HCT116 (cell line): Measurements from ENCODE around the gene GALNS. TPM values are rescaled to one million over a fixed set of nuclear protein-coding genes. Genes with fewer than 3 reads are reported as not detected.

Experiments used
- ATAC-seq: fragments of 200-7000 bp; cut with Tn5 transposase; 2 replicates; pipeline ENCODE4 v1.9.1; 2020; ENCODE audit warnings: mild to moderate bottlenecking, moderate library complexity
- BruUV-seq: library from RNA; stranded (reverse); fragments of 400-500 nt; replicated peaks from 2 replicates; lab custom pipeline; 2021; lab: Mats Ljungman, UMichigan
- CTCF ChIA-PET: fragments of 300-600 bp; sonication (Branson Sonifier 250); formaldehyde crosslinking; loops from one replicate; lab custom pipeline; 2021; ENCODE audit warnings: antibody characterized with exemption; lab: Charles Lee
- POLR2A ChIA-PET: fragments of 300-600, 350-600 bp; sonication (Branson Sonifier 250); formaldehyde crosslinking; loops from one replicate; lab custom pipeline; 2021; ENCODE audit warnings: antibody characterized with exemption; lab: Charles Lee
- RAD21 ChIA-PET, 2 experiments: fragments of 300-600 bp; sonication (Branson Sonifier 250); formaldehyde crosslinking; loops; one replicate each; lab custom pipeline; 2023; ENCODE audit warnings: low total read pairs in 2 of 2; ENCODE audit not compliant: uncharacterized antibody in 2 of 2, unreplicated experiment in 2 of 2, low non-redundant PET in 1 of 2; lab: Charles Lee
- DNase-seq: peaks from one replicate; pipeline ENCODE4 v3.0.0-alpha.2; 2010; ENCODE audit warnings: low read depth, low spot score
- H2AFZ ChIP-seq: fragments of 200-600 bp; shearing (Covaris generic), sonication (generic); 2 replicates; pipeline ENCODE4 v1.6.1; 2017; ENCODE audit warnings: low read depth, mixed run types, mixed read lengths, antibody characterized with exemption, low read length; ENCODE audit not compliant: poor library complexity, severe bottlenecking
- H3K27ac ChIP-seq: 2 replicates; pipeline ENCODE4 v1.5.1; 2012; ENCODE audit warnings: low read depth, low read length
- H3K27me3 ChIP-seq: fragments of 200-600 bp; sonication (generic); 2 replicates; pipeline ENCODE4 v1.6.1; 2016; ENCODE audit warnings: mixed run types, low read length, mixed read lengths; ENCODE audit not compliant: insufficient read depth
- H3K36me3 ChIP-seq, 2 experiments: fragments of 200-500 bp in 1 of 2; fragments of 200-600 bp in 1 of 2; sonication (Bioruptor generic) in 1 of 2; sonication (generic) in 1 of 2; 2 replicates each; pipeline versions ENCODE4 v1.5.1 to v1.6.1; 2014 to 2016; ENCODE audit warnings: low read length in 2 of 2, inconsistent platforms in 1 of 2, mixed read lengths in 1 of 2, mixed run types in 1 of 2; ENCODE audit not compliant: insufficient read depth in 2 of 2, control insufficient read depth in 1 of 2
- H3K4me1 ChIP-seq, 2 experiments: fragments of 200-600 bp in 1 of 2; sonication (generic) in 1 of 2; 2 replicates each; pipeline versions ENCODE4 v1.5.1 to v1.6.1; 2012 to 2017; ENCODE audit warnings: low read length in 2 of 2, inconsistent platforms in 1 of 2, mild to moderate bottlenecking in 1 of 2, mixed read lengths in 1 of 2, mixed run types in 1 of 2, moderate library complexity in 1 of 2; ENCODE audit not compliant: insufficient read depth in 2 of 2, control insufficient read depth in 1 of 2
- H3K4me2 ChIP-seq: fragments of 200-600 bp; sonication (generic); 2 replicates; pipeline ENCODE4 v1.6.1; 2017; ENCODE audit warnings: mixed run types, low read length, mixed read lengths
- H3K4me3 ChIP-seq, 2 experiments: fragments of 200-600 bp in 1 of 2; sonication (generic) in 1 of 2; replicated peaks in 1 of 2; 2 replicates each; pipeline ENCODE4 v1.5.1; 2011 to 2016; ENCODE audit warnings: low read length in 2 of 2, control low read depth in 1 of 2, low read depth in 1 of 2, mild to moderate bottlenecking in 1 of 2, mixed read lengths in 1 of 2, mixed run types in 1 of 2
- H3K79me2 ChIP-seq: fragments of 200-600 bp; sonication (generic); 2 replicates; pipeline ENCODE4 v1.6.1; 2017; ENCODE audit warnings: mild to moderate bottlenecking, mixed run types, low read length, moderate library complexity, mixed read lengths; ENCODE audit not compliant: insufficient read depth
- H3K9ac ChIP-seq: fragments of 200-600 bp; sonication (generic); 2 replicates; pipeline ENCODE4 v1.6.1; 2016; ENCODE audit warnings: low read length, mixed read lengths
- H3K9me2 ChIP-seq: fragments of 200-600 bp; sonication (generic), shearing (Covaris generic); 2 replicates; pipeline ENCODE4 v1.6.1; 2017; ENCODE audit warnings: mixed run types, mild to moderate bottlenecking, moderate library complexity; ENCODE audit not compliant: insufficient read depth
- H3K9me3 ChIP-seq, 2 experiments: fragments of 200-500 bp in 1 of 2; fragments of 200-600 bp in 1 of 2; sonication (Bioruptor generic) in 1 of 2; sonication (generic) in 1 of 2; 2 replicates each; pipeline ENCODE4 v1.6.1; 2014 to 2017; ENCODE audit warnings: low read length in 2 of 2, mixed read lengths in 2 of 2, inconsistent platforms in 1 of 2, low read depth in 1 of 2, mild to moderate bottlenecking in 1 of 2, mixed run types in 1 of 2, moderate library complexity in 1 of 2; ENCODE audit not compliant: control insufficient read depth in 1 of 2, insufficient read depth in 1 of 2
- H4K20me1 ChIP-seq: fragments of 200-600 bp; sonication (generic), shearing (Covaris generic); 2 replicates; pipeline ENCODE4 v1.6.1; 2017; ENCODE audit warnings: mixed run types, mild to moderate bottlenecking, moderate library complexity; ENCODE audit not compliant: insufficient read depth
- CEBPB ChIP-seq: IDR thresholded peaks from 2 replicates; pipeline ENCODE4 v1.6.1; 2012; ENCODE audit warnings: low read depth
- CTCF ChIP-seq, 3 experiments: fragments of 200-600 bp in 1 of 3; sonication (generic) in 1 of 3; IDR thresholded peaks in 2 of 3; conservative IDR thresholded peaks in 1 of 3; 2 replicates each; pipeline ENCODE4 v1.5.1; 2012 to 2017; ENCODE audit warnings: low read depth in 2 of 3, low read length in 2 of 3, antibody characterized with exemption in 1 of 3, borderline replicate concordance in 1 of 3, control low read depth in 1 of 3, mild to moderate bottlenecking in 1 of 3, mixed read lengths in 1 of 3, mixed run types in 1 of 3, moderate library complexity in 1 of 3; ENCODE audit not compliant: insufficient read depth in 1 of 3
- EGR1 ChIP-seq: IDR thresholded peaks from 2 replicates; pipeline ENCODE4 v1.6.1; 2012; ENCODE audit warnings: low read depth
- EZH2phosphoT487 ChIP-seq: fragments of 200-600 bp; IDR thresholded peaks from 2 replicates; pipeline ENCODE4 v1.6.1; 2018; ENCODE audit warnings: antibody characterized with exemption, borderline replicate concordance
- MAX ChIP-seq: IDR thresholded peaks from 2 replicates; pipeline ENCODE4 v1.6.1; 2012
- POLR2A ChIP-seq: IDR thresholded peaks from 2 replicates; pipeline ENCODE4 v1.7.0; 2011; ENCODE audit warnings: borderline replicate concordance; ENCODE audit not compliant: insufficient read depth, insufficient read length; ENCODE audit errors: extremely low read depth
- POLR2AphosphoS5 ChIP-seq: IDR thresholded peaks from 2 replicates; pipeline ENCODE4 v1.6.1; 2011; ENCODE audit warnings: mild to moderate bottlenecking, low read depth, low read length, moderate library complexity
- SIN3A ChIP-seq: IDR thresholded peaks from 2 replicates; pipeline ENCODE4 v1.6.1; 2012; ENCODE audit warnings: low read depth
- ZFX ChIP-seq: fragments of 450-650 bp; IDR thresholded peaks from 2 replicates; pipeline ENCODE4 v1.6.1; 2017
- ZNF274 ChIP-seq: fragments of 200-500 bp; sonication (Bioruptor generic); IDR thresholded peaks from 2 replicates; pipeline ENCODE4 v1.6.1; 2014; ENCODE audit warnings: mild to moderate bottlenecking, low read depth, low read length, inconsistent platforms
- intact Hi-C: fragments of 100-400 bp; cut with micrococcal nuclease; formaldehyde crosslinking; loops from 2 replicates; pipeline ENCODE4 v1.10.0; 2022
- total RNA-seq: library from RNA; stranded (reverse); gene quantifications from one replicate; pipeline ENCODE4 v1.2.1, GENCODE V29; 2021; ENCODE audit not compliant: unreplicated experiment

GALNS gene
- total RNA-seq, 1 experiment from 2014 or later, result 44.6 TPM

- RAD21 ChIA-PET, result interaction anchor here (0.7 to 1.0 kb wide), 3 partner anchors 14 to 47 kb away, joined by 3 to 4 read pairs (median 3); no protein-coding TSS in a partner anchor
- peak overlapping the region; percentile 94 for H3K9ac ChIP-seq
- TF ChIP-seq ZFX, result peak; percentile 98
- no peak for TF ChIP-seq MAX
- TF ChIP-seq, all 23 proteins: peak for 1
- Histone ChIP-seq H3K36me3 (no peaks in the 10 kb centered on the region; a peak in 1 of 4 replicates), H3K27me3 (no peaks in the 10 kb centered on the region), H3K9me3 (no peaks in the 10 kb centered on the region), H3K4me1 (peaks cover 41 to 51% of the 10 kb centered on the region in 2 experiments), H4K20me1 (peaks cover 11% of the 10 kb centered on the region; the same call in 1 of the 2 replicates), H3K27ac (peak overlapping the region; percentile 91), H3K79me2 (peaks cover 52% of the 10 kb centered on the region), H2AFZ (no peak overlapping the region), H3K9me2 (no peaks in the 10 kb centered on the region), H3K4me3 (peak overlapping the region; percentile 69 to 82), H3K4me2 (peak overlapping the region; percentile 92)
- intact Hi-C loops, result loop anchor here (2.0 kb wide), 2 partner anchors 18 to 40 kb away; partner anchors contain the start of gene CDT1
- ChIA-PET CTCF (interaction anchor here (0.9 to 8.9 kb wide), 10 partner anchors 11 to 386 kb away, joined by 3 to 59 read pairs (median 4); partner anchors contain the start of gene CDH15), POLR2A (interaction anchor here (0.7 to 2.1 kb wide), 10 partner anchors 9 to 48 kb away, joined by 3 to 18 read pairs (median 4); partner anchors contain the start of gene APRT)
- no peak for DNase-seq
- BruUV-seq, result no TSS peak
- peak; percentile 53 for ATAC-seq
Observed at GRCh38 chr16:88784856-88785105, 72.0 kb downstream of the GALNS start.

GRCh38 chr16:88784074-88784855 lies 72.5 kb downstream of the GALNS start:
- no peak for DNase-seq
- CTCF ChIA-PET, result interaction anchor here (0.9 to 8.9 kb wide), 10 partner anchors 11 to 387 kb away, joined by 3 to 59 read pairs (median 4); partner anchors contain the start of gene CDH15
- intact Hi-C loops, result loop anchor here (2.0 kb wide), 2 partner anchors 19 to 39 kb away; partner anchors contain the start of gene CDT1

More at GRCh38 chr16:88784074-88784855, 72.5 kb downstream of the GALNS start:
- H3K4me1 ChIP-seq, result peaks cover 41 to 51% of the 10 kb centered on the region in 2 experiments
- TF ChIP-seq EZH2phosphoT487, result no peak
- TF ChIP-seq SIN3A, result no peak
- no peak for TF ChIP-seq ZNF274
- peak; percentile 37; the same call in 1 of the 2 replicates for TF ChIP-seq POLR2AphosphoS5
- no peak for TF ChIP-seq ZFX
- no peak for TF ChIP-seq POLR2A
- no peak for TF ChIP-seq CEBPB
- TF ChIP-seq CTCF (IDR thresholded peaks at IDR 0.05 in 2 of 3, conservative IDR thresholded peaks at IDR 0.05 in 1 of 3; ENCODE audit: borderline replicate concordance in 1 of 3, insufficient read depth in 1 of 3, low read depth in 2 of 3, low read length in 2 of 3), result peak in 2 of 3 experiments; percentile 61 to 68; a peak in 4 of 6 replicates
- no peak for TF ChIP-seq EGR1
- peaks cover 11% of the 10 kb centered on the region; the same call in 1 of the 2 replicates for H4K20me1 ChIP-seq
- POLR2A ChIA-PET, result interaction anchor here (0.9 to 2.1 kb wide), 8 partner anchors 9 to 27 kb away, joined by 3 to 18 read pairs (median 4); partner anchors contain the start of gene APRT
- RAD21 ChIA-PET, result interaction anchor here in 1 of 2 experiments (1.0 kb wide), 1 partner anchor 47 kb away, joined by 4 read pairs; no protein-coding TSS in a partner anchor
- peaks cover 57% of the 10 kb centered on the region for H3K79me2 ChIP-seq
- H3K4me3 ChIP-seq, result peak overlapping the region; percentile 69 to 82
- peak; percentile 49 for ATAC-seq
- no peaks in the 10 kb centered on the region for H3K9me2 ChIP-seq
- H3K27ac ChIP-seq, result peak overlapping the region; percentile 91
- peak overlapping the region; percentile 94 for H3K9ac ChIP-seq
- H3K27me3 ChIP-seq, result no peaks in the 10 kb centered on the region
- H3K36me3 ChIP-seq, result no peaks in the 10 kb centered on the region; a peak in 1 of 4 replicates
- no peaks in the 10 kb centered on the region for H3K9me3 ChIP-seq
- no peak overlapping the region for H2AFZ ChIP-seq
- peak overlapping the region; percentile 92 for H3K4me2 ChIP-seq
- BruUV-seq, result no TSS peak
